IMR-90 (cell line): Measurements from ENCODE around the gene PLA2G4D. TPM values are rescaled to one million over a fixed set of nuclear protein-coding genes. Genes with fewer than 3 reads are reported as not detected.

Experiments used
- ATAC-seq: fragments of 200-7000 bp; cut with Tn5 transposase; 2 replicates; pipeline ENCODE4 v1.9.1; 2020; ENCODE audit warnings: low read depth, mild to moderate bottlenecking, moderate library complexity
- BruUV-seq: library from RNA; stranded (reverse); fragments of 400-500 nt; replicated peaks from 2 replicates; lab custom pipeline; 2021; lab: Mats Ljungman, UMichigan
- CTCF ChIA-PET: fragments of 300-600 bp; formaldehyde crosslinking; extraction: SDS; loops from one replicate; lab custom pipeline; 2021; ENCODE audit warnings: antibody characterized with exemption; lab: Yijun Ruan, JAX
- POLR2A ChIA-PET: fragments of 300-600 bp; sonication (Branson Sonifier 250); formaldehyde crosslinking; loops from one replicate; lab custom pipeline; 2022; ENCODE audit warnings: antibody characterized with exemption; ENCODE audit not compliant: unreplicated experiment; lab: Charles Lee
- DNase-seq: peaks from one replicate; pipeline ENCODE4 v3.0.0; 2013
- H2AFZ ChIP-seq: replicated peaks from 2 replicates; pipeline ENCODE3; 2013; ENCODE audit warnings: low read length, mild to moderate bottlenecking; ENCODE audit not compliant: poor library complexity
- H2AK5ac ChIP-seq: 2 replicates; pipeline ENCODE4 v1.6.1; 2013; ENCODE audit warnings: low read depth, low read length, inconsistent platforms
- H2AK9ac ChIP-seq: replicated peaks from 2 replicates; pipeline ENCODE3; 2013; ENCODE audit warnings: mild to moderate bottlenecking, low read depth, low read length, moderate library complexity; ENCODE audit not compliant: poor library complexity
- H2BK120ac ChIP-seq: 2 replicates; pipeline ENCODE4 v1.6.1; 2013; ENCODE audit warnings: low read depth, low read length, inconsistent platforms
- H2BK15ac ChIP-seq: 3 replicates; pipeline ENCODE4 v1.6.1; 2013; ENCODE audit warnings: low read depth, low read length, inconsistent platforms
- H2BK20ac ChIP-seq: 2 replicates; pipeline ENCODE4 v1.6.1; 2013; ENCODE audit warnings: low read depth, mild to moderate bottlenecking, inconsistent platforms, low read length, moderate library complexity
- H2BK5ac ChIP-seq: 2 replicates; pipeline ENCODE4 v1.6.1; 2013; ENCODE audit warnings: mild to moderate bottlenecking, low read depth, low read length, inconsistent platforms; ENCODE audit not compliant: poor library complexity, severe bottlenecking
- H3K14ac ChIP-seq: replicated peaks from 2 replicates; pipeline ENCODE4 v1.6.1; 2013; ENCODE audit warnings: low read depth, low read length, inconsistent platforms
- H3K18ac ChIP-seq: 2 replicates; pipeline ENCODE4 v1.6.1; 2013; ENCODE audit warnings: low read depth, low read length, control low read depth
- H3K23ac ChIP-seq: 2 replicates; pipeline ENCODE4 v1.6.1; 2013; ENCODE audit warnings: low read depth, low read length, inconsistent platforms
- H3K27ac ChIP-seq: 2 replicates; pipeline ENCODE4 v1.5.1; 2013; ENCODE audit warnings: mild to moderate bottlenecking, control low read depth, low read length; ENCODE audit not compliant: insufficient read depth
- H3K27me3 ChIP-seq: 2 replicates; pipeline ENCODE4 v1.6.1; 2013; ENCODE audit warnings: low read length; ENCODE audit not compliant: control insufficient read depth, insufficient read depth
- H3K36me3 ChIP-seq: 2 replicates; pipeline ENCODE4 v1.6.1; 2013; ENCODE audit warnings: low read length, mixed read lengths; ENCODE audit not compliant: control insufficient read depth, insufficient read depth
- H3K4ac ChIP-seq: 2 replicates; pipeline ENCODE4 v1.6.1; 2013; ENCODE audit warnings: low read depth, low read length, inconsistent platforms
- H3K4me1 ChIP-seq: 2 replicates; pipeline ENCODE4 v1.6.1; 2013; ENCODE audit warnings: low read length, mixed read lengths; ENCODE audit not compliant: control insufficient read depth, insufficient read depth
- H3K4me2 ChIP-seq: 2 replicates; pipeline ENCODE4 v1.6.1; 2013; ENCODE audit warnings: low read depth, mild to moderate bottlenecking, control low read depth, low read length, moderate library complexity
- H3K4me3 ChIP-seq: 2 replicates; pipeline ENCODE4 v1.5.1; 2013; ENCODE audit warnings: low read depth, mild to moderate bottlenecking, control low read depth, low read length, moderate library complexity; ENCODE audit not compliant: insufficient read depth
- H3K56ac ChIP-seq: 2 replicates; pipeline ENCODE4 v1.6.1; 2013; ENCODE audit warnings: low read length, inconsistent platforms; ENCODE audit not compliant: insufficient read depth; ENCODE audit errors: extremely low read depth
- H3K79me1 ChIP-seq, 2 experiments: 2 replicates each; pipeline ENCODE4 v1.6.1; 2013; ENCODE audit warnings: low read length in 2 of 2, inconsistent platforms in 1 of 2, low read depth in 1 of 2
- H3K9ac ChIP-seq: 2 replicates; pipeline ENCODE4 v1.6.1; 2013; ENCODE audit warnings: low read depth, low read length, control low read depth
- H3K9me1 ChIP-seq: 2 replicates; pipeline ENCODE4 v1.6.1; 2013; ENCODE audit warnings: low read length, inconsistent platforms; ENCODE audit not compliant: insufficient read depth
- H3K9me3 ChIP-seq: 2 replicates; pipeline ENCODE4 v1.6.1; 2013; ENCODE audit warnings: low read length; ENCODE audit not compliant: control insufficient read depth, insufficient read depth
- H4K20me1 ChIP-seq: 2 replicates; pipeline ENCODE4 v1.6.1; 2013; ENCODE audit warnings: low read length, inconsistent platforms; ENCODE audit not compliant: insufficient read depth
- H4K5ac ChIP-seq: 2 replicates; pipeline ENCODE4 v1.6.1; 2013; ENCODE audit warnings: mild to moderate bottlenecking, low read depth, low read length, control low read depth
- H4K8ac ChIP-seq, 2 experiments: 2 replicates each; pipeline ENCODE4 v1.6.1; 2013; ENCODE audit warnings: low read depth in 2 of 2, low read length in 2 of 2, control low read depth in 1 of 2, inconsistent platforms in 1 of 2
- H4K91ac ChIP-seq: 2 replicates; pipeline ENCODE4 v1.6.1; 2013; ENCODE audit warnings: low read depth, low read length, inconsistent platforms; ENCODE audit not compliant: insufficient read depth
- CEBPB ChIP-seq: IDR thresholded peaks from 2 replicates; pipeline ENCODE4 v1.6.1; 2012; ENCODE audit warnings: low read depth, low read length, improper control_type of control experiment
- CTCF ChIP-seq: conservative IDR thresholded peaks from 2 replicates; pipeline ENCODE4 v1.5.1; 2012; ENCODE audit warnings: mild to moderate bottlenecking, low read depth, low read length, improper control_type of control experiment
- MAZ ChIP-seq: IDR thresholded peaks from 2 replicates; pipeline ENCODE4 v1.6.1; 2012; ENCODE audit warnings: low read depth, mild to moderate bottlenecking, low read length, improper control_type of control experiment, moderate library complexity, borderline replicate concordance
- NFE2L2 ChIP-seq: fragments of 150-350 bp; IDR thresholded peaks from 2 replicates; pipeline ENCODE4 v1.6.1; 2016; ENCODE audit warnings: low read depth, mild to moderate bottlenecking, low read length
- WGBS, 2 experiments: methylation state at CpG; one replicate each; pipeline versions ENCODE4 v1.1.5 to v1.1.7; 2013; ENCODE audit warnings: missing lambda C conversion rate in 2 of 2; ENCODE audit not compliant: insufficient read length in 1 of 2; ENCODE audit errors: extremely low coverage in 2 of 2; 5-methylcytosine and 5-hydroxymethylcytosine counted together
- dilution Hi-C: fragments of 300-500 bp; cut with HindIII; formaldehyde crosslinking; loops from one replicate; pipeline ENCODE4 v1.14.3; 2018; ENCODE audit warnings: low sequenced_read_pairs; ENCODE audit not compliant: unreplicated experiment
- in situ Hi-C: fragments of 300-500 bp; cut with MboI; formaldehyde crosslinking; loops from 3 replicates; pipeline ENCODE4 v1.14.3; 2019; ENCODE audit warnings: low sequenced_read_pairs, inconsistent platforms, mixed read lengths
- intact Hi-C: fragments of 100-400 bp; cut with micrococcal nuclease; formaldehyde crosslinking; loops from 2 replicates; pipeline ENCODE4 v1.10.0; 2022
- polyA plus RNA-seq, 3 experiments: library from polyadenylated mRNA; depleted of rRNA; stranded (reverse); fragments of >200 nt; gene quantifications; 2 replicates each; pipeline ENCODE4 v1.2.3, GENCODE V29; 2012; ENCODE audit warnings: low replicate concordance in 1 of 3
- total RNA-seq: library from RNA; depleted of rRNA; stranded (reverse); fragments of >200 nt; gene quantifications from 2 replicates; pipeline ENCODE4 v1.2.3, GENCODE V29; 2012

The PLA2G4D gene
- total and polyA plus RNA-seq, 2 of the 4 experiments (the other 2 are of a cell fraction) = not detected

- no TSS peak for BruUV-seq
- ChIA-PET POLR2A (no interaction called here), CTCF (no interaction called here)
- Histone ChIP-seq H3K14ac (no peak overlapping the region), H3K9me1 (no peaks in the 10 kb centered on the region), H4K5ac (no peak overlapping the region), H3K4me3 (no peak overlapping the region), H3K9me3 (no peaks in the 10 kb centered on the region), H2AK9ac (no peak overlapping the region), H2AK5ac (no peak overlapping the region), H3K4me2 (no peak overlapping the region), H2BK5ac (no peak overlapping the region), H3K27me3 (peaks cover 29% of the 10 kb centered on the region), H3K27ac (no peak overlapping the region), H2AFZ (no peak overlapping the region), H3K56ac (no peak overlapping the region), H3K36me3 (no peaks in the 10 kb centered on the region), H3K4me1 (no peaks in the 10 kb centered on the region), H3K79me1 (no peaks in the 10 kb centered on the region), H3K4ac (no peak overlapping the region), H2BK20ac (no peak overlapping the region), H3K9ac (no peak overlapping the region), H2BK15ac (no peak overlapping the region), H2BK120ac (no peak overlapping the region), H4K91ac (no peak overlapping the region), H4K20me1 (no peaks in the 10 kb centered on the region), H3K18ac (no peak overlapping the region), H3K23ac (no peak overlapping the region), H4K8ac (no peak overlapping the region)
- ATAC-seq (no peak), DNase-seq (no peak)
- in situ Hi-C loops = no loop called here
- intact Hi-C loops = no loop called here
- dilution Hi-C loops = no loop called here
- TF ChIP-seq CTCF = no peak
- TF ChIP-seq CEBPB = no peak
- TF ChIP-seq NFE2L2 = no peak
- TF ChIP-seq MAZ = no peak
- WGBS, 2 experiments = 51% methylated on average over 4 of the region's 8 CpGs; no CpG with 5 or more reads in 1 of the 2 experiments
Measured at GRCh38 chr15:42037656-42038055, 56.7 kb downstream of the PLA2G4D start.
